HG02870 (cell line): ENCODE data around the gene ZNHIT6.

Experiments
- ATAC-seq: cut with Tn5 transposase; IDR thresholded peaks from one replicate; pipeline ENCODE4 v1.9.1; 2021; ENCODE audit warnings: mild to moderate bottlenecking, moderate library complexity; ENCODE audit not compliant: unreplicated experiment

ZNHIT6 gene

GRCh38 chr1:85623061-85623471 is 85.2 kb downstream of the ZNHIT6 start:
- ATAC-seq: no peak

- no peak for ATAC-seq
These were observed 86.8 kb downstream of the ZNHIT6 start for GRCh38 chr1:85621430-85621829.

DNA sequence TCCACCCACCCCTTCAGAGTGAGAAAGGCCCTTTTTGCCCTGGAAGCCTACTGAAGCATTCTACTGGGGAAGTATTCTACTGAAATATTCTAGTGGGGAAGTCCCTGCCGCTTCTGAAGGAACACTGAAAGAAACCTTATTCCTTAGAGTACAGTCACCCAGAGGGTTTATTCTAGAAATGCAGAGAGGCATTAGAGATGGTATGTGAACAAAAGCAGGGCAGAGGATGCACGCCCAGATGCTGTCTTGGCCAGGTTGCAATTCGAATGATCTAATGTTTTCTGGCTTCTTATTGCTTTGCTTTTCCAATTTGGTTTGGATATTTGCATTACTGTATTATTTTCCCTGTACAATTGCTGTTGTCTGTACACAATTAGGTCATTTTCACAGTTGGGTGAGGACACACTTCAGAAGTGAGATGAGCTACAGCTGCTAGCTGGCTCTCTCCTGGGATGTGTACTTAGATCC is 90.6 kb downstream of the ZNHIT6 start:
- no peak for ATAC-seq

DNA sequence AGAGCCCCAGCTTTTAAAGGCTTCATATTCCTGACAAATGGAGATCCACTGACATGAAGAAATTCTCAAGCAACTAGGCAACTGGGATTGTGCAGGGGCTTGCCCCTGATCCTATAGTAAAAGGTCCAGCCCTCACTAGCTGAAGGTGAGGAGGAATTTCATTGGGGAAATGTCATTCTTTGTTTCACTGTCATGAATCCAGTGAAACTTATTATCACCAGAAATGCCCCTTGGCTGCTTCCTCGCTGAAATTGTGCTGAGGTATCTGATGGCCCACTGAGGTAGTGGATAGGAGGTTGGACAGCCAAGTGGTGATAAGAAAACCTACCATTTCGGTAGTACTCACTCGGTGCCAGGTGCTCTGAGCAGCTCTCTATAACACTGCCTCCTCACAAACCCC is 91.5 kb downstream of the ZNHIT6 start:
- no peak for ATAC-seq

- no peak for ATAC-seq
These were observed 91.9 kb downstream of the ZNHIT6 start for GRCh38 chr1:85616364-85616705.

DNA sequence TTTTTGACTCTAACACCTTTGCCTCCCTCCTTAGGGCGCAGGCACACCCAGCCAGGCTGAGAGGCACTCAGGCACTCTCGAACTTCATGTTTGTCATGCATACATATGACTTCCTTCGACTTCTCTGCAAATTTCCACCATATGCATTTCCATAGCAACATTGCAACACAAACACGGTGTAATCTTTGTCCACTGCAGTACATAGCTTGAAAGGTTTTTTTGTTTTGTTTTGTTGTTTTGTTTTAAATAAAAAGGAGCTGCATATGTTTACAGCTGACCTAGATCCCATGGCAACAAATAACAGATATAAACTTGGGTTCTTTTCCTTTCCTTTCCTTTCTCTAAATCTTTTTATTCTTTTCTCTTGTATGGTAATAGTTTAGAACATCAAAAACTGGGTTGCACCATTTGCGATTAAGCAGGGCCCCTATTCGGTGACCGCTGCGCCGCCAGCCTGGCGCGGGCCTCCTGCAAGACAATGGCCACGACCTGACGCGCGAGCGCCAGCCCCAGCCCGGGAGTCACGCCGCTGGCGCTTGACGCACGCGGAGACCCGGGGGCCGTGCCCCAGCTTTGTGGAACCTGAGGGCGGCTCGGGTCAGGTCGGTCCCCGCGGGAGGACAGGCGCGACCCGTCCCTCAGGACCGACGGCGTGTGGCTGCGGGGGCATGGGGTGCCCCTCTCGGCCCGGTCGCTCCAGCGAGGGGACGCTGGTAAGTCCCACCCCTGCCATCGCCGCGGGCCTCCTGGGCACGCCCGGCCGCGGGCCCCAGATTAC is 92.5 kb downstream of the ZNHIT6 start:
- ATAC-seq: no peak

DNA sequence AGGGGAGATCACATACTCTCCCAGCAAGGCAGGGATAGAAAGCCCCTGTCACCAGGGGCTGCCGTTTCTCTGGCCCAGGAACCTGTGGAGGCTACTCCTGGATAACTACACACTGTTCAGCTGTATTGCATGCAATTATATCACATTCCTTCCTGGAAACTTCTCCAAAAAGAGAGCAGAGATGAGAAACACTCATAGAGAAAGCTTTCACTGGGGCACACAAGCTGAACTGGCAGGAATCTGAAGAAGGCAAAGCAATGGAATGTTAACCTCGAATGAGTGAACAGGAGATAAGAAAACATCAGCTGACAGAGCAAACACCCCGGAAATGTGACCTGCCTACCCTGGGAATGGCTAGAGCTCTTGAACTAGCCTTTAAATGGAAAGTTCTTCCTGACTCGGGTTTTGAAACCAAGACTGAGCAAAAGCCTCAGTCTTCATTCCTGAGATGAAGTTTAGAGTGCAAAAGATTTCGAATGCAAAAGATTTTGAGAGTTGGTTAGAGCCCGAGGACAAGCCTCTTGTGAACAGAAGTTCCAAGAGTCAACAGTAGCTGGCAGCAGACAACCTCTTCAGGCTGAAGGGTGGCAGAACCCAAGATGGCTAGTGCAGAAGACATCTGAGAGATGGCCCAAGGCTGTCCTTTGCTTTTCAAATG is 95.4 kb downstream of the ZNHIT6 start:
- no peak for ATAC-seq

- ATAC-seq: no peak
These were observed 96.4 kb downstream of the ZNHIT6 start for GRCh38 chr1:85611856-85612255.

GRCh38 chr1:85611425-85611824 is 96.8 kb downstream of the ZNHIT6 start:
- ATAC-seq: no peak

DNA sequence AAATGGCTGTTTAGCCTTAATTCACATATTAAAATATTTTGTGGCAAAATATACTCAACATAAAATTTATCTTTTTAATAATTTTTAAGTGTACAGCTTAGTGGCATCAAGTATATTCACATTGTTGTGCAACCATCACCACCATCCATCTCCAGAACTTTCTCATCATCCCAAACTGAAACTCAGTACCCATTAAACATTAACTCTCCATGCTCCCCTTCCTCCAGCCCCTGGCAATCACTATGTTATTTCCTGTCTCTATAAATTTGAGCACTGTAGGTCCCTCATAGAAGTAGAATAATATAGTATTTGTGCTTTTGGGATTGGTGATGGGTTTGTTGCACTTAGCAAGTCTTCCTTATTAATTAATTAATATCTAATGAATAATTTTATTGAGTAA is 98.3 kb downstream of the ZNHIT6 start:
- no peak for ATAC-seq

- no peak for ATAC-seq
These were observed 99.4 kb downstream of the ZNHIT6 start for GRCh38 chr1:85608851-85609250.

GRCh38 chr1:85607921-85608265 is 100.3 kb downstream of the ZNHIT6 start:
- no peak for ATAC-seq

GRCh38 chr1:85607126-85607920 is 100.9 kb downstream of the ZNHIT6 start:
- no peak for ATAC-seq

- no peak for ATAC-seq
These were observed 101.8 kb downstream of the ZNHIT6 start for GRCh38 chr1:85606414-85606800.

- no peak for ATAC-seq
These were observed 102.5 kb downstream of the ZNHIT6 start for GRCh38 chr1:85605484-85606413.

DNA sequence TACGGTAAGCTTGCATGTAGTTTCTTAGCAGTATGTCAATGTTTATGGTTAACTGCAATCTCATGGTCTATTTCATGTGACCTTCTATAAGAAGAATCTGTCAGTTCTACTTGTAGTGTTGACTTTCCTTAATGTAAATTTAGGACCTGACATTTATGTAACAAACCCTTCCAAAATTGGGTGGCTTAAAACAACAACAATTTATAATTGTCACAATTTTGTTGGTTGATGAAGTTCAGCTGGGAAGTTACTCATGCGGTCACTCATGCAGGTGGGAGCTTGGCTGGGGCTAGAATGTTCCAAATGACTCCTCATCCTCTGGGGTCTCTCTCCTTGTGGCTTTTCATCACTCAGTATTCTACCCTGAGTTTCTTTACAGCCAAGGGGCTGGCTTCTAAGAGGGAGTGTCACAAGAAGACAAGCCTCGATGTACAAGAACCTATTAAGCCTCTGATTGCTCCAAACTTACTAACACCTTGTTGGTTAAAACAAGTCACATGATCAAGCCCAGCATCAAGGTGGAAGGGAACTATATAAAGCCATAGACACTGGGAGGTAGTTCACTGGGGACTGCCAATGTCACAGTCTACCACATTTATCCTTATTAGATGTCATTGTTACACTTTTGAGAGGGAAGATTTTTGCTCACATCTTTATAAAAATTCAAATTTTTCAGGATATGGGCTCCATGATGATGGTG is 103.8 kb downstream of the ZNHIT6 start:
- ATAC-seq: no peak

DNA sequence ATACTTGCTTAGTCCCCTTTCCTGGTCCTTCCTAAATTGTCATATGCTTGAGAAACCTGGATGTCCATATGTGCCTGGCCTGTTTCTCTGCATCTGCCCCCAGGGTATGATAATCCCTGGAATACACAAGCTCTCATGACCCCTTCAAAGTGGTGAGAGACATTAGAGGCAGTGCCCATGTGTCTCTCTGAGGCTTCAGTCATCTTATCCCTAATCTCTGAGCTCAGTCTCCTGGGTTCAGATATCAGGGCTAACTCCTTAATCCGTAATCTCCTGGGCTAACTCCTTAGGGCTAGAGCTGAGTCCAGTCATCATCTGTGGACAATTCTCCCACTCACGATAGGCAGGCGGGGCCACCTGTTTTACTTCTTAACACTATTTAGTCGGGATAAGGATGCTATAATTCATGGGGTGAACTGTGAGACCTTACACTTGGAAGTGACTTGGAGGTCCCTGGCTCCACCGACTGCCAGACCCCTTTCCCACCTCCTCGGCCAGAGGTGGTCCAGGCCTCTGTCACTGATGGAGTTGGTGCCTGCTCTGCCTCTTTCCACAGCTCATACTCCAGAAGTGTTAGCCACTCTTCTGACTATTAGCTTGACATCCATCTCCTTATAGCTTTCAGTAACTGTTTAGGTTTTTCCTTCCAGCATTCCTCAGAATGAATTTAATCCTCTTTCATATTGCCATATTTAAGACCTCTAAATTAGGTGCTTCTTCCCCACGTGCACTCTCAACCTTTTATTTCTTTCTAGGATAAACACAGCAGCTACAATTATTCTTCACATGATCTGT is 105.0 kb downstream of the ZNHIT6 start:
- no peak for ATAC-seq

DNA sequence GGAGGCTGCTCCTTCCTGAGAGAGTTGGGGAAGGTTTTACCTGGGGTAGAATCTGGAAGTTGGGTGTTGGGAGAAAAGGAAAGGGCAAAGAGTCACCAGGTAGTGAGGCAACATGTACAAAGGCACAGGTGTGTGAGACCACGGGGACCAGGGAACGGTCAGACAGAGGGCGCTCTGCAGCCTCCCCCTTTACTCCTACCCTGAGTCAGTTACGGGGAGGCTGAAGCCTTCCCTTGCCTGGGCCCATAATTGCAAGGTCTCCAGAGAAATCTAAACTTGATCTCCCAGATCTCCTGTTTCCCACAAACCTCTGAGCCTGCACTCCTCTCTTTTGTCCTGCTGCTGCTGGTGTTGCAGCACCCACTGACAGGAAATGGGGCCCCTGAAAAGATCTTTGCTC is 105.7 kb downstream of the ZNHIT6 start:
- ATAC-seq: no peak

- ATAC-seq: no peak
These were observed 106.3 kb downstream of the ZNHIT6 start for GRCh38 chr1:85601901-85602300.
